ENCODE data around the gene EML3. TPM values are rescaled to one million over a fixed set of nuclear protein-coding genes. Genes with fewer than 3 reads are reported as not detected.
A peak's percentile ranks its signal among the peaks of the same experiment; 100 is the strongest.
"Not testable (repeated sequence)": the region's sequence is repeated elsewhere in the genome, so short reads cannot be mapped to it uniquely, and the experiment has no call there.

The EML3 gene
- total and polyA plus RNA-seq, 8 donors: 39.3 to 82.5 (median 54.1) TPM

DNA sequence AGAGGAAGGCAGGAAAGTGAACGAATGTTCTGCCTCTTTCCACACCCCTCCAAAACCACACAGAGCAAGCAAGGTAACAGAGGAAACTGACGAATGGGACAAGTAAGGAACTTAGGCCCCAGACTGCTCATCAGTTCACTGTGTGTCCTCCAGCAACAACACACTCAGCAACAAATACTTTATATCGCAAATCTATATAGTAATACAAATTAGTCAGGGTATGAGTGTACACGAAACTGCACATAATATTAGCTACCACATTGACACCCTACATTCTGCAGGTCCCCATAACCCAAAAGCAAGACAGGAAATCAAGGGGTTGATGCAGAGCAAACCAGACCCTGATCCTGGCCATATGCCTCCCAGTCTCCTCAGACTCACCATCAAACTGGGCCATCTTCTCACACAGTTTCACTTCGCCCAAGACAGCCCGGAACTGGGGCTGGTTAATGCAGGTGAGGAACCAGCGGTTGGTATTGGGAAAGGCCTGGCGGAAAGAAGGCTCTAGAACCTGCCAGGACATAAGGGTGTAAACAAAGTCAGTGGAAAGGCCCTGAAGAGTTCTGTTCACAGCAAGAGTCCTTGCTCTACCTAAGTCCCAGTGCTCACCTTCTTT lies 45.4 kb downstream of the EML3 start:
- Histone ChIP-seq H3K4me3 (no peak overlapping the region), H3K36me3 (peaks cover 4 to 100% of the 10 kb centered on the region in 2 donors), H3K27me3 (no peaks in the 10 kb centered on the region), H3K9me3 (no peaks in the 10 kb centered on the region), H3K4me1 (peaks cover 6 to 57% of the 10 kb centered on the region in 2 donors), H3K27ac (peak overlapping the region in 1 of 2 donors; percentile 33)
- intact Hi-C loops (cut with DNase I): no loop called here
- no peak for ATAC-seq
- TF ChIP-seq, protein P1, sequence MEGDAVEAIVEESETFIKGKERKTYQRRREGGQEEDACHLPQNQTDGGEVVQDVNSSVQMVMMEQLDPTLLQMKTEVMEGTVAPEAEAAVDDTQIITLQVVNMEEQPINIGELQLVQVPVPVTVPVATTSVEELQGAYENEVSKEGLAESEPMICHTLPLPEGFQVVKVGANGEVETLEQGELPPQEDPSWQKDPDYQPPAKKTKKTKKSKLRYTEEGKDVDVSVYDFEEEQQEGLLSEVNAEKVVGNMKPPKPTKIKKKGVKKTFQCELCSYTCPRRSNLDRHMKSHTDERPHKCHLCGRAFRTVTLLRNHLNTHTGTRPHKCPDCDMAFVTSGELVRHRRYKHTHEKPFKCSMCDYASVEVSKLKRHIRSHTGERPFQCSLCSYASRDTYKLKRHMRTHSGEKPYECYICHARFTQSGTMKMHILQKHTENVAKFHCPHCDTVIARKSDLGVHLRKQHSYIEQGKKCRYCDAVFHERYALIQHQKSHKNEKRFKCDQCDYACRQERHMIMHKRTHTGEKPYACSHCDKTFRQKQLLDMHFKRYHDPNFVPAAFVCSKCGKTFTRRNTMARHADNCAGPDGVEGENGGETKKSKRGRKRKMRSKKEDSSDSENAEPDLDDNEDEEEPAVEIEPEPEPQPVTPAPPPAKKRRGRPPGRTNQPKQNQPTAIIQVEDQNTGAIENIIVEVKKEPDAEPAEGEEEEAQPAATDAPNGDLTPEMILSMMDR (IDR thresholded peaks at IDR 0.05): no peak
- no peak for DNase-seq

DNA sequence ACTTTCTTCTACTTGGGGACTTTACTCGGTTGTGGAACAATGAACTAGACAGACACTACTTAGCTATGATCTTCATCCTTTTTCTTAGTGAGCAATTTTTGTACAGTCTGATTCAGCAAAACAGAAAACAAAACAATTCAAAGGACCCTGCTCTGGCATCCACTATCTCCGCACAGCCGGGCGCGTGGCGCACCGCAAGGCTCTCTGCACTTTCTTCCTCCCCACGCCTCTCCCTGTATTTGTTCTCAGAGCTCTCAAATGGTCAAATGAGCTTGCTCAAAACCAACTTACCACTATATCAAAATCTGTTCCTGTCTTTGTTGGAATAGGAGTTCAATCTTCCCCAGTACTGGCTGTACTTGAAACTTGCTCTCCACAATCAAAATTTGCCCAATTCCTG lies 46.3 kb downstream of the EML3 start:
- TF ChIP-seq, protein P1 (IDR thresholded peaks at IDR 0.05): no peak
- no peak for DNase-seq
- Histone ChIP-seq H3K27me3 (no peaks in the 10 kb centered on the region), H3K27ac (no peak overlapping the region), H3K4me3 (no peak overlapping the region), H3K4me1 (peaks cover under 1 to 50% of the 10 kb centered on the region in 2 donors), H3K36me3 (peaks cover 0 to 100% of the 10 kb centered on the region in 2 donors), H3K9me3 (no peaks in the 10 kb centered on the region)
- ATAC-seq: no peak
- intact Hi-C loops (cut with DNase I): no loop called here

DNA sequence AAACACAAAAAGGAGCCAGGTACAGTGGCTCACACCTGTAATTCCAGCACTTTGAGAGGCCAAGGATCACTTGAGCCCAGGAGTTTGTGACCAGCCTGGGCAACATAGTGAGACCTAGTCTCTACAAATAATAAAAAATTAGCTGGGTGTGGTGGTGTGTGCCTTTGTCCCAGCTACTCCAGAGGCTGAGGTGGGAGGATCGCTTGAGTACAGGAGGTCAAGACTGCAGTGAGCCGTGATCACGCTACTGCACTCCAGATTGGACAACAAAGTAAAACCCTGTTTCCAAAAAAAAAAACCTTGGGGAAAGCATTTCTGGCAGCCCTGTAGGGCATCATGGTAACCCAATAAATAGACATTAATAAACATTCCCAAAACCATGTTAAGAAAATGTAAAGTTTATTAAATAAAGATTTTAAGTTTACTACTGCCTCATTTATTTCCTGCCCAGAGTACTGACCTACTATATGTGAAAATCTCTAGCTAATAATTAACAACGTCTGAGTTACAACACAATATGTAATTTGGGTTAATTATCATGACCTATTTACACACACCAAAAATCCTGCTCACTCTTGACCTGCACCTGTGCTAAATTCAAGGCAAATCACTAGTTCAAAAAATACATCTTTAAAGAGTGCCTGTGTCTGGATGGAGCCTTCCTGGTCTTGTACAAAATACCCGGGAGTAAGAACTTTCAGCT lies 47.3 kb downstream of the EML3 start:
- DNase-seq: no peak
- peaks cover 10 to 50% of the 10 kb centered on the region in 2 donors for H3K4me1 ChIP-seq
- ATAC-seq: no peak
- intact Hi-C loops (cut with DNase I): no loop called here
- TF ChIP-seq, protein P1 (IDR thresholded peaks at IDR 0.05): no peak
- no peak overlapping the region for H3K4me3 ChIP-seq
- peaks cover 0 to 100% of the 10 kb centered on the region in 2 donors for H3K36me3 ChIP-seq
- H3K27me3 ChIP-seq: no peaks in the 10 kb centered on the region
- H3K27ac ChIP-seq: no peak overlapping the region
- no peaks in the 10 kb centered on the region for H3K9me3 ChIP-seq

DNA sequence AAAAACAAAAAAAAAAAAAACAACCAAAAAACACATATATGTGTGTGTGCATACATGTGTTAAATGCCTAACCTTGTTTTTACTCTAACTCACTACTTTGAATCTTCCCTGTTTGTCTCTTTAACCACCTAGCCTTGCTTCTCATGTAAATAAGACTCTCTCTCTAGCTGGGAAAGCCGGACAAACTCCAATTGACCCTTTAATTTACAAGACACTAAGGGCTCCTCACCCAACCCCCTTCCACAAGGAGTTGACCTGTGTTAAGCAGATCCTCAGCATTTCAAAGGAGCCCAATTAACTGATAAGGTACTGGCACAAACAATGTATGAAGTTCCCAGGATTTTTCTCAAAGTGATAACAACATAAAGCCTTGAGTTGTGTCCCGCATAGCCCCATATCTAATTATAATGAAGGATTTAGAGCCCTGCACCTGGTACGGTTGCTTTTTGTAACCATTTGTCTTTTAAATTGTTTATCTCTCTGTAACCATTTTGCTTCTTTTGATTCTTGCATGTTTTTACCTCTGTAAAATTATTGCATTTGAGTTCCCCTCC lies 50.8 kb downstream of the EML3 start:
- peaks cover 13 to 59% of the 10 kb centered on the region in 2 donors for H3K4me1 ChIP-seq
- H3K9me3 ChIP-seq; DNase-seq; H3K4me3 ChIP-seq; H3K27ac ChIP-seq; H3K27me3 ChIP-seq; intact Hi-C loops (cut with DNase I); ATAC-seq: not testable (repeated sequence)
- H3K36me3 ChIP-seq: peaks cover 0 to 97% of the 10 kb centered on the region in 2 donors

DNA sequence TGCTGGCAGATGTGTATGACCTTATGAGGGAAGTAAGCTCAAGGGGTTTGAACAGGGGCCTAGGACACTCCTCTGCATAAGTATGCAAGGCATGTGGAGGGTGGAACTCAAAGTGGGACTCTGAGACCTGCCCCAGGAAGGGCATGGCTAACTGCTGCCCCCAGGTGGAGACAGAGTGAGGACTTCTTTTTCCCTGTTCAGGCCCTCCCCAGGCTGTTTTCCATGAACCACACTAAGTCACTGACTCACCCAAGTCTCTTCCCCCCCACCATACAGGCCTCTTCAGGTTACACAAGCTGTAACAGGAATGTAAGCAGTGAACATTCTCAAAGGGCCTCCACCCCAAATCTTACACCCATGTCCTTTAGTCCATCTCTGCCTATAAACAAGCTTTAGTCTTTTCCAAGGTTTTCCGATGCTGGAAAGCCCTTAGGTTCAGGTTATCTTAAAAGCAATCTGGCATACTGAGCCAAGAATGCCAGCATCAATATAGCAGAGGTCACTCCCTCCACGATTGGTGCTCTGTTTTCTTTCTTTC lies 51.9 kb downstream of the EML3 start:
- Histone ChIP-seq H3K27me3 (no peaks in the 10 kb centered on the region), H3K4me1 (peaks cover 23 to 62% of the 10 kb centered on the region in 2 donors), H3K9me3 (no peaks in the 10 kb centered on the region), H3K36me3 (peaks cover 0 to 85% of the 10 kb centered on the region in 2 donors), H3K27ac (peak overlapping the region; percentile 58 to 75), H3K4me3 (no peak overlapping the region)
- TF ChIP-seq, protein P1 (IDR thresholded peaks at IDR 0.05): peak; percentile 68 to 71
- peak; percentile 82 for ATAC-seq
- intact Hi-C loops (cut with DNase I): no loop called here
- peak in 2 of 4 donors; percentile 81 to 92 for DNase-seq

DNA sequence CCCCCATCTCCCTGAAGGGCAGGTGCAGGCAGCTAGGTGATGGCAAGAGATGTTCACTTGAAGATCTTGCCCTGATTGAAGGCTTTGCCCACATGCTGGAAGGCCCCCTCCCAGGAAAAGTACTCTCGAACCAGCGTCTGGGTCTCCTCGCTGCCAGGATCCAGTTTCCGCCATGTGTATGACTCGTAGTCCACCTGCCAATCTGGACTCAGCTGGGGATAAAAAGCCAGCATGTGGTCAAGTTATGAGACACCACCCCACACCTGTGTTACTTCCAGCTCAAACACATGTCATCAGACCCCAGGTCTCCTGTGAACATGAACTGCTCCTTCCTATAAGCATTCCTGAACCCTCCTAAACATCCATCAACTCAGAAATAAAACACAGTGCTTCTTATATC lies 52.9 kb downstream of the EML3 start:
- H3K9me3 ChIP-seq; H3K27me3 ChIP-seq; H3K4me3 ChIP-seq; intact Hi-C loops (cut with DNase I); ATAC-seq; DNase-seq: not testable (repeated sequence)
- Histone ChIP-seq H3K27ac (peak overlapping the region in 1 of 2 donors; percentile 58), H3K4me1 (peaks cover 31 to 66% of the 10 kb centered on the region in 2 donors), H3K36me3 (peaks cover 0 to 75% of the 10 kb centered on the region in 2 donors)
